Endothelial cell of umbilical vein (primary cell): ENCODE data around the gene OBP2B. TPM values are rescaled to one million over a fixed set of nuclear protein-coding genes. Genes with fewer than 3 reads are reported as not detected.

Experiments
- BruUV-seq: library from RNA; stranded (reverse); fragments of 400-500 nt; replicated peaks from 2 replicates; lab custom pipeline; 2021; lab: Mats Ljungman, UMichigan
- CTCF ChIA-PET: fragments of 300-600, 350-600 bp; sonication (Branson Sonifier 250); formaldehyde crosslinking; loops from one replicate; lab custom pipeline; 2021; ENCODE audit warnings: antibody characterized with exemption, inconsistent platforms; lab: Charles Lee
- POLR2A ChIA-PET: fragments of 300-600, 350-600 bp; sonication (Branson Sonifier 250); formaldehyde crosslinking; loops from one replicate; lab custom pipeline; 2021; ENCODE audit warnings: antibody characterized with exemption, inconsistent platforms; lab: Charles Lee
- DNase-seq: peaks from one replicate; pipeline ENCODE4 v3.0.0-alpha.2; 2011; ENCODE audit warnings: low read depth, low spot score
- FAIRE-seq: peaks from 2 replicates; lab custom pipeline; 2011; peaks lifted over from hg19 to GRCh38; lab: Jason Lieb, UNC
- H2AFZ ChIP-seq: 2 replicates; pipeline ENCODE4 v1.6.0; 2012; ENCODE audit warnings: low read depth, low read length, control low read depth, inconsistent platforms
- H3K27ac ChIP-seq: 2 replicates; pipeline ENCODE4 v1.5.1; 2011; ENCODE audit warnings: low read depth, mild to moderate bottlenecking, control low read depth, low read length, moderate library complexity; ENCODE audit not compliant: insufficient read depth
- H3K27me3 ChIP-seq, 2 experiments: 2 replicates each; pipeline versions ENCODE4 v1.6.0 to v1.6.1; 2011; ENCODE audit warnings: low read length in 2 of 2, mixed read lengths in 1 of 2; ENCODE audit not compliant: control insufficient read depth in 2 of 2, insufficient read depth in 2 of 2
- H3K36me3 ChIP-seq, 2 experiments: 2 replicates in 1 of 2; 3 replicates in 1 of 2; pipeline ENCODE4 v1.5.1; 2011; ENCODE audit warnings: low read length in 2 of 2, mild to moderate bottlenecking in 1 of 2, moderate library complexity in 1 of 2; ENCODE audit not compliant: control insufficient read depth in 2 of 2, insufficient read depth in 2 of 2; ENCODE audit errors: extremely low read depth in 1 of 2
- H3K4me1 ChIP-seq: 3 replicates; pipeline ENCODE4 v1.5.1; 2011; ENCODE audit warnings: mild to moderate bottlenecking, low read length; ENCODE audit not compliant: control insufficient read depth, insufficient read depth; ENCODE audit errors: extremely low read depth
- H3K4me2 ChIP-seq: 2 replicates; pipeline ENCODE4 v1.6.1; 2011; ENCODE audit warnings: low read length, control low read depth, mixed read lengths; ENCODE audit not compliant: insufficient read depth
- H3K4me3 ChIP-seq, 3 experiments: fragments of 200-600 bp in 1 of 3; sonication (generic), shearing (Covaris generic) in 1 of 3; replicated peaks in 1 of 3; 2 replicates each; pipeline ENCODE4 v1.5.1; 2011 to 2016; ENCODE audit warnings: control low read depth in 3 of 3, low read length in 3 of 3, mild to moderate bottlenecking in 2 of 3, inconsistent platforms in 1 of 3, low read depth in 1 of 3, moderate library complexity in 1 of 3; ENCODE audit not compliant: insufficient read depth in 1 of 3
- H3K79me2 ChIP-seq: 2 replicates; pipeline ENCODE4 v1.6.0; 2012; ENCODE audit warnings: low read length, inconsistent platforms; ENCODE audit not compliant: control insufficient read depth, insufficient read depth
- H3K9ac ChIP-seq: replicated peaks from 2 replicates; pipeline ENCODE3; 2011; ENCODE audit warnings: low read length, control low read depth; ENCODE audit not compliant: insufficient read depth; ENCODE audit errors: extremely low read depth
- H3K9me1 ChIP-seq: replicated peaks from 3 replicates; pipeline ENCODE4 v1.6.0; 2011; ENCODE audit warnings: mild to moderate bottlenecking, low read length; ENCODE audit not compliant: control insufficient read depth, insufficient read depth; ENCODE audit errors: extremely low read depth
- H3K9me3 ChIP-seq: replicated peaks from 2 replicates; pipeline ENCODE4 v1.5.1; 2012; ENCODE audit warnings: low read length, inconsistent platforms; ENCODE audit not compliant: control insufficient read depth, insufficient read depth
- H4K20me1 ChIP-seq: replicated peaks from 2 replicates; pipeline ENCODE3; 2011; ENCODE audit warnings: mild to moderate bottlenecking, low read length; ENCODE audit not compliant: control insufficient read depth, insufficient read depth; ENCODE audit errors: extremely low read depth
- CTCF ChIP-seq, 2 donors: IDR thresholded peaks; 1 replicate in 1 of 2; 2 replicates in 1 of 2; pipeline ENCODE4 v1.5.1; 2011; ENCODE audit warnings: low read length in 2 of 2, mild to moderate bottlenecking in 2 of 2, moderate library complexity in 2 of 2, control low read depth in 1 of 2, inconsistent platforms in 1 of 2, low read depth in 1 of 2; ENCODE audit not compliant: insufficient read depth in 1 of 2; ENCODE audit errors: extremely low read depth in 1 of 2
- EZH2 ChIP-seq: IDR thresholded peaks from 2 replicates; pipeline ENCODE4 v1.6.1; 2012; ENCODE audit warnings: borderline replicate concordance, low read depth, mild to moderate bottlenecking, moderate library complexity, low read length, inconsistent platforms; ENCODE audit not compliant: severe bottlenecking
- FOS ChIP-seq: IDR thresholded peaks from 2 replicates; pipeline ENCODE4 v1.6.1; 2011; ENCODE audit warnings: mild to moderate bottlenecking, low read length, moderate library complexity, borderline replicate concordance; ENCODE audit not compliant: insufficient read depth
- GATA2 ChIP-seq: IDR thresholded peaks from 2 replicates; pipeline ENCODE4 v1.7.0; 2011; ENCODE audit warnings: low read depth, mild to moderate bottlenecking, moderate library complexity, mixed read lengths, low read length; ENCODE audit not compliant: insufficient read length, insufficient read depth
- JUN ChIP-seq: IDR thresholded peaks from 2 replicates; pipeline ENCODE4 v1.6.1; 2011; ENCODE audit warnings: borderline replicate concordance, low read depth; ENCODE audit not compliant: insufficient read length, insufficient read depth
- MAX ChIP-seq: IDR thresholded peaks from 2 replicates; pipeline ENCODE4 v1.6.1; 2011; ENCODE audit not compliant: insufficient read depth, insufficient read length
- MYC ChIP-seq: IDR thresholded peaks from one replicate; pipeline ENCODE4 v1.6.1; 2011; ENCODE audit warnings: mild to moderate bottlenecking, low read depth, low read length
- POLR2A ChIP-seq: IDR thresholded peaks from 2 replicates; pipeline ENCODE4 v1.6.1; 2012; ENCODE audit warnings: low read depth, mild to moderate bottlenecking, control low read depth, low read length
- POLR2AphosphoS5 ChIP-seq: IDR thresholded peaks from 2 replicates; pipeline ENCODE4 v1.6.1; 2012; ENCODE audit warnings: low read depth, mild to moderate bottlenecking, control low read depth, low read length, moderate library complexity; ENCODE audit not compliant: insufficient read depth
- dilution Hi-C: fragments of 300-500 bp; cut with MboI; formaldehyde crosslinking; loops from one replicate; pipeline ENCODE4 v1.15.0; 2019; ENCODE audit warnings: low sequenced_read_pairs; ENCODE audit not compliant: extremely low pct_ligation_motif_present
- intact Hi-C: fragments of 100-400 bp; cut with micrococcal nuclease; formaldehyde crosslinking; loops from one replicate; pipeline ENCODE4 v1.10.0; 2022
- polyA plus RNA-seq, 4 experiments: library from polyadenylated mRNA; depleted of rRNA in 3 of 4; stranded (reverse) in 3 of 4; unstranded in 1 of 4; fragments of >200 nt; gene quantifications; 2 replicates each; pipeline versions ENCODE4 v1.2.1 to v1.2.3, GENCODE V29; 2011 to 2012; ENCODE audit warnings: missing spikeins in 1 of 4
- total RNA-seq: library from RNA; stranded (reverse); gene quantifications from 2 replicates; pipeline ENCODE4 v1.2.3, GENCODE V29; 2021

OBP2B gene
- total and polyA plus RNA-seq, 2 donors (not counting 3 experiments of a cell fraction or from before 2014, with no cell fraction given), result not detected

GRCh38 chr9:133194597-133194996 is 14.5 kb downstream of the OBP2B start:
- H3K9ac ChIP-seq, result no peak overlapping the region
- no peak for FAIRE-seq
- H3K36me3 ChIP-seq, result no peaks in the 10 kb centered on the region
- BruUV-seq, result no TSS peak
- no peaks in the 10 kb centered on the region for H3K9me3 ChIP-seq
- dilution Hi-C loops, result no loop called here
- DNase-seq, result no peak
- no peaks in the 10 kb centered on the region for H4K20me1 ChIP-seq
- H3K9me1 ChIP-seq, result no peaks in the 10 kb centered on the region
- no peak overlapping the region for H2AFZ ChIP-seq
- ChIA-PET POLR2A (no interaction called here), CTCF (interaction anchor here (1.3 kb wide), 1 partner anchor 8 kb away, joined by 8 read pairs; no protein-coding TSS in a partner anchor)
- no peak overlapping the region for H3K4me2 ChIP-seq
- H3K79me2 ChIP-seq, result no peaks in the 10 kb centered on the region
- no peak overlapping the region for H3K27ac ChIP-seq
- intact Hi-C loops, result no loop called here
- H3K4me1 ChIP-seq, result no peaks in the 10 kb centered on the region
- no peak overlapping the region for H3K4me3 ChIP-seq
- H3K27me3 ChIP-seq, result peaks cover 4 to 6% of the 10 kb centered on the region in 2 experiments
- no peak for TF ChIP-seq CTCF (IDR thresholded peaks at IDR 0.05; ENCODE audit: extremely low read depth in 1 of 2, insufficient read depth in 1 of 2, low read depth in 1 of 2, low read length in 2 of 2)
- TF ChIP-seq POLR2AphosphoS5, result no peak
- TF ChIP-seq MAX, result no peak
- TF ChIP-seq GATA2, result no peak
- TF ChIP-seq EZH2, result no peak
- no peak for TF ChIP-seq JUN
- no peak for TF ChIP-seq MYC
- no peak for TF ChIP-seq POLR2A
- TF ChIP-seq FOS, result no peak
